Gastroesophageal sphincter (tissue), 3 donors: ENCODE data around the gene TDG.

Source experiments
- CTCF ChIP-seq, 4 experiments: fragments of 200-600 bp in 2 of 4; fragments of 450-650 bp in 2 of 4; sonication (generic) in 1 of 4; IDR thresholded peaks; one replicate each; pipeline ENCODE4 v1.5.1; 2017 to 2019; ENCODE audit warnings: antibody characterized with exemption in 4 of 4, mild to moderate bottlenecking in 2 of 4, moderate library complexity in 2 of 4
- POLR2A ChIP-seq, 2 donors: fragments of 450-650 bp; IDR thresholded peaks; one replicate each; pipeline ENCODE4 v1.6.1; 2017; ENCODE audit warnings: antibody characterized with exemption in 2 of 2, mild to moderate bottlenecking in 2 of 2, moderate library complexity in 1 of 2

- TF ChIP-seq CTCF (IDR thresholded peaks at IDR 0.05) (no peak), POLR2A (IDR thresholded peaks at IDR 0.05) (no peak)
Measured at GRCh38 chr12:104003596-104003995, 37.9 kb downstream of the TDG start.
